ENCODE data around the gene STK17A. TPM values are rescaled to one million over a fixed set of nuclear protein-coding genes. Genes with fewer than 3 reads are reported as not detected.
"Not testable (repeated sequence)": the region's sequence is repeated elsewhere in the genome, so short reads cannot be mapped to it uniquely, and the experiment has no call there.

The STK17A gene
- total RNA-seq, 2 donors from 2014 or later = 12.2 to 18.0 TPM

DNA sequence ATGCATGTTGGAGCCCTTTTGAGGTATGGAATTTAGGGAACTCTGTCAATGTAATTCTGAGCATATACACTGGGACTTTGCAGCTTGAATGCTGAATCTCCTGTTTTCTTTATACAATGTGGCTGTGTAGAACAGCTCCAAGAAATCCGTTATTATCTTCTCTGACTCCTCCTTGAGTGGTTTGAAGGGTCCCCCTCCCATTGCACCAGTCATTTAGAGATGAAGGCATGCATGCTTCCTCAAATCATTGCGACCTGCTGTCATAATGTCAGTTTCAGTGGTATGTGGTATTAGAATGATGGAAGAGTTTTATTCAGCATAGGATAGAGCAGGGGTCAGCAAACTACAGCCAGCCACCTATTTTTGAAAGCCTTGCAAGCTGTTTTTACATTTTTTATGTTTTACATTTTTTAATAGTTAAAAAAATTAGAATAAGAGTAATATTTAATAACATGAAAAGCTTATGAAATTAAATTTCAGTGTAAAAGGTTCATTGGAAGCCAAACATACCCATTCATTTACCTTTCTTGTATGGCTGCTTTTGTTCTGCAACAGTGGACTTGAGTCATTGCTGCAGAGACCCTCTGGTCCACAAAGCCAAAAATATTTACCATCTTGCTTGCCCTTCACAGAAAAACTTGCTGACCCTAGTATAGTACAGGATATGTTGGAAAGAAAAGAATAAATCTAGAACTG, 8.1 kb downstream of the STK17A start:
- DNase-seq (no peak), ATAC-seq (no peak)
- intact Hi-C loops (cut with DNase I) = no loop called here

DNA sequence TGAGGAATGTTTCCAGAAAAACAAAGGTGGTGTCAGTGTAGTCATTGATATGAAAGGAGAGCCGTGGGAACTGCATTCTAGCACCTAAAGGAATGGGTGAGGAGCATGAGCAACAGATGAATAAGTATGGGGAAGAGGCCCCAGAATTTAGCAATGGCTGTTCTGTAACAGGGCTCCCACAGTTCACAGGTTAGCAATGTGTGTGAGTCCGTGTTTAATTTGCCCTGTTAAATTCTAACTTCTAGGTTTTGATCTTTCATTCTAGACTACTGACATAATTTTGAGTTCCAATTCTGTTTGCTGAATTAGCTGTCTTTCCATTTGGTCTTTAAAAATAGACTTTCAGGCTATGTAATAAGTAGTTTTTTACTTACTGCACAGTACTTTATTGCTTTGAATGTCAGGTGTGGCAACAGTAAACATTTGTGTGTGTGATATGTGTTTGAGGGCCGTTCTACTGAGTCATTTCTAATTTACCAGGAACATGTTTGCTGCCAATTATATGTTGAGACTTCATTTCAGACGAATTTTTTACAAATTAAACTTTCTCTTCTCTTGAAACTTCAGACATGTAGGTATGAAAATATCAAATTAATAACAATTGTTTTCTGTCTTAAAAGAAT, 8.8 kb downstream of the STK17A start:
- intact Hi-C loops (cut with DNase I) = no loop called here
- DNase-seq (no peak), ATAC-seq (no peak)

DNA sequence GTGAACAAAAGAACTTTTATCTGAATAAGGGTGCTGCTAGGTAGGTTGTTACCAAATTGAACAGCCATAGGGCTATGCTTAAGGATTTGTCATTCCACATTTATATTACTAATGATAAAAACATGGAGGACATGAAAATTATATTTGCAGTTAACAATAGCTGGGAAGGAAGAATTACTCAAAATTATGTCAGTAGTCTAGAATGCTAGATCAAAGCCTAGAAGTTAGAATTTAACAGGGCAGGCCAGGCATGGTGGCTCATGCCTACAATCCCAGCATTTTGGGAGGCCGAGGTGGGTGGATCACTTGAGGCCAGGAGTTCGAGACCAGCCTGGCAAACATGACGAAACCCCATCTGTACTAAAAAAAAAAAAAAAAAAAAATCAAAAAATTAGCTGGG, 9.4 kb downstream of the STK17A start:
- no peak for ATAC-seq
- no peak for DNase-seq
- intact Hi-C loops (cut with DNase I) = no loop called here

DNA sequence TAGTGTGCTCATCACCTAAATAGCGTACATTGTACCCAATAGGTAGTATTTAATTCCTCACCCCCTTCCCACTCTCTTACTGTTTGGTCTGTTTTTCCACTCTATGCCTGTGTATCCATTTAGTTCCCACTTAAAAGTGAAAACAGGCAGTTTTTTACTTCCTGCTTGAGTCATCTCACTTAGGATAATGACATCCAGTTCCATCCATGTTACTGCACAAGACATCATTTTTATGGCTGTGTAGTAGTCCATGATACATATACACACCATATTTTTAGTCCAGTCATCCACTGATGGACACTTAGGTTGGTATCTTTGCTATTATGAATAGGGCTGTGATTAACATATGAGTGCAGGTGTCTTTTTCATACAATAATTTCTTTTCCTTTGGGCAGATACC, 10.1 kb downstream of the STK17A start:
- ATAC-seq (no peak), DNase-seq (no peak)
- intact Hi-C loops (cut with DNase I) = no loop called here

DNA sequence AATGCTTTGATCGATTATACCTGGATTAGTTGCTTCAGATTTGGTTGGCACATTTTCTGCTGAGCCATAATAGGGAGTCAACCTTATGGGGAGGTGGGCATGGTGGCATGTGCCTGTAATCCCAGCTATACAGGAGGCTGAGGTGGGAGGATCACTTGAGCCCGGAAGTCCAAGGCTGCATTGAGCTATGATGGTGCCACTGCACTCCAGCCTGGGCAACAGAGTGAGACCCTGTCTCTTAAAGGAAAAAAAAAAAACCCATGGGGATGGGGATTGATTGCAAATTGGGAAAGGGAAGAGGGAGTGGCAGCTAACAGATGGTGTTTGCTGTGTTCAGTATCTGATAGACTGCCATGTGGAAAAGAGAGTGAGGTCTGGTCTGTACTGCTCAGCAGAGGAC, 11.1 kb downstream of the STK17A start:
- ATAC-seq (no peak), DNase-seq (no peak)
- intact Hi-C loops (cut with DNase I) = no loop called here

DNA sequence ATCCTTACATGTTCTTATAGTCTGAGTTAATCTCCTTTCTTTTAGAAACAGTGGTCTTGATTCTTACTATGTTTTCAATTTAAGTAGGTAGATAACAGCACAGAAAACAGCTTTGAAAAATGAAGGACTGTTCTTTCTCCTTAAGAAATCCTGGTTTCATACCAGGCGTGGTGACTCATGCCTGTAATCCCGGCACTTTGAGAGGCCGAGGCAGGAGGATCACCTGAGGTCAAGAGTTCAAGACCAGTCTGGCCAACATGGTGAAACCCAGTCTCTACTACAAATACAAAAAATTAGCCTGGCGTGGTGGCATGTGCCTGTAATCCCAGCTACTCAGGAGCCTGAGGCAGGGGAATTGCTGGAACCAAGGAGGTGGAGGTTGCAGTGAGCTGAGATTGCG, 13.5 kb downstream of the STK17A start:
- DNase-seq; intact Hi-C loops (cut with DNase I); ATAC-seq: not testable (repeated sequence)

DNA sequence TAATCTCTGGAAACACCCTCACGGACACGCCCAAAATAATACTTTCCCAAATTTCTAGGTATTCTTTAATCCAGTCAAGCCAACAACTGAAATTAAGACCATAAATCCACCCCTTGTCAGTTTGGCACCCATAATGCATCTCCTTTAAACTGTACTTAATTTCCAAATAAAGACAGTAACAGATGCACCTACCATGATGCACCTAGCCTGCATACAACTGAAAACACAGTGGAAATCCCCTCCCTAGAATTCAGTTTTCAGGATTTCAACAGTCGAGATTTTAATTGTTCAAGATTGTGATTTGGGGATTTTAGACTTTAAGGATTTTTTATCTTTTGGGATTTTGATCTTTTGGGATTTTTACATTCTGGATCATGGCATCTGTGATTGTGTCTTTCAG, 17.1 kb downstream of the STK17A start:
- DNase-seq = no peak
- intact Hi-C loops (cut with DNase I) = no loop called here
- ATAC-seq = no peak

DNA sequence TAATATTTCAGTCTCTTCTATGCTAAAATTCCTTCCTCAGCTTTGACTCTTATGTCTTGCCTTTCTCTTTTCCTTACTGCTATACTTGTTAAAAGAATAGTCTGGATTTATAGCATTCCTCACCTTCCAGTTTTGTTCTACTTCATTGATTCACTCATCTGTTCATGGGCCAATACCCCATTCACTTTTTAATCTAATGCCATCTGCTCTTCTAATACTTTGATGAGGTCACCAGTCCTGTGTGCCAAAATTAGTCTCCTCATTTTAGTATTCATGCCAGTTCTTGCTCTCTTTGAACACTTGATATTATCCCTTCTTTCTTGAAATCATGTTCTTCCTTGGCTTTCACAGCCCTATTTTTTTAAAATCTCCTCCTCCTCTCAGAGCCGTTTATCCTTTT, 19.3 kb downstream of the STK17A start:
- intact Hi-C loops (cut with DNase I) = no loop called here
- DNase-seq (no peak), ATAC-seq (no peak)

DNA sequence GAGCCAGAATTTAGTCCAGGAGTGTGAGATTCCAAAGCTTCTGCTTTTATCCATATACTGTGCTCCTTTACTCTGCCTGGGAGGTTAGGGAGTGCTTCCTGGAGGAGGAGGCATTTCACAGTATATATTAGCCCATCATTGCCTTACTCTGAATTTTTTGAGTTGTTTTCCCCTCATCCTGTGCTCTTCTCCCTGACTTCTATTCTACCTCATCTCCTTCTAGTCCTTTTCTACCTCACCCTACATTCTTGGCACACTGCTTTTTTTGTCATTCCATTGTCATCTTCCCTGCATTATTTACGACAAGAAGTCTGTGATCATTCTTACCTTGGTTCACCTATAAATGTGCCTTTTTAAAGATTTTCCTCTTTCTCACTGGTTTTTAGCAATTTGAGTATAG, 21.3 kb downstream of the STK17A start:
- DNase-seq (no peak), ATAC-seq (no peak)
- intact Hi-C loops (cut with DNase I) = no loop called here

DNA sequence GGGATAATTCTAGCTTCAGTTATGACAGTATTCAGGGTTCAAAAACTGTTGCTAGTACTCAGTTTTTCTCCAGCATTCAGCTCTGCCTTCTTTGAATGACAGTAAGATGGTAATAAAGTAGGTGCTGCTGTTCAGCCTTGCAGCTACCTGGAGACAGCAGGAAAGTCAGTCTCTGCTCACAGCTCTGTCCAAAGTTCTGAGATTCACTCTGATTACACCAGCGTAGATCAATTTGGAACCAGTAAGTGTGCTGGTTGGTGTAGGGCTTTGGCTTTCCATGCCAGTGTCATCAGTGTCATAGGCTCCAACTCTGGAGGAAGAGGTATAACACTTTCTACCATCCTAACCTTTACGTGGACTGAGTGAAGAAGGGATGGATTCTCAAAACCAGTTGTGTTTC, 26.2 kb downstream of the STK17A start:
- intact Hi-C loops (cut with DNase I) = no loop called here
- no peak for ATAC-seq

DNA sequence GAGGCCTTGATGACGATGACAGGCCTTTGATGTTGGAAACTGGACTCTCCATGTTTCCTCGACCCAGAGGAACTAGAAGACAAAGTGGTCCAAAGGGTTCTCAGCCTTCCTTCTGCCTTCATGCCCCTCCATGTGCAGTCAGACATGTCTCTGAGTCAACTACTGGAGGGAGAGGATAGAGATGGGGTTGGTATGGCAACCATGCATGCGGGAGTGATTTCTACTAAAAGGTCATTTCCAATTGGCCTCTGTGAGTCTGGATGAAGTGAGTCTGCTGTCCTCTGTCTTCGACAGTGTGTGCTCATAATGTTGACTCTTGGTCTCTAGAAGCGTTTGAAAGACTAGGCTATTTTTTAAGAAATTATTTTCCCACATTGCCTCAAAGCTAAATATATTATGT, 29.2 kb downstream of the STK17A start:
- intact Hi-C loops (cut with DNase I) = no loop called here
- no peak for DNase-seq
- peak in 1 of 2 donors; percentile 43 for ATAC-seq

More for the DNA sequence above, 26.2 kb downstream of the STK17A start:
- no peak for DNase-seq

DNA sequence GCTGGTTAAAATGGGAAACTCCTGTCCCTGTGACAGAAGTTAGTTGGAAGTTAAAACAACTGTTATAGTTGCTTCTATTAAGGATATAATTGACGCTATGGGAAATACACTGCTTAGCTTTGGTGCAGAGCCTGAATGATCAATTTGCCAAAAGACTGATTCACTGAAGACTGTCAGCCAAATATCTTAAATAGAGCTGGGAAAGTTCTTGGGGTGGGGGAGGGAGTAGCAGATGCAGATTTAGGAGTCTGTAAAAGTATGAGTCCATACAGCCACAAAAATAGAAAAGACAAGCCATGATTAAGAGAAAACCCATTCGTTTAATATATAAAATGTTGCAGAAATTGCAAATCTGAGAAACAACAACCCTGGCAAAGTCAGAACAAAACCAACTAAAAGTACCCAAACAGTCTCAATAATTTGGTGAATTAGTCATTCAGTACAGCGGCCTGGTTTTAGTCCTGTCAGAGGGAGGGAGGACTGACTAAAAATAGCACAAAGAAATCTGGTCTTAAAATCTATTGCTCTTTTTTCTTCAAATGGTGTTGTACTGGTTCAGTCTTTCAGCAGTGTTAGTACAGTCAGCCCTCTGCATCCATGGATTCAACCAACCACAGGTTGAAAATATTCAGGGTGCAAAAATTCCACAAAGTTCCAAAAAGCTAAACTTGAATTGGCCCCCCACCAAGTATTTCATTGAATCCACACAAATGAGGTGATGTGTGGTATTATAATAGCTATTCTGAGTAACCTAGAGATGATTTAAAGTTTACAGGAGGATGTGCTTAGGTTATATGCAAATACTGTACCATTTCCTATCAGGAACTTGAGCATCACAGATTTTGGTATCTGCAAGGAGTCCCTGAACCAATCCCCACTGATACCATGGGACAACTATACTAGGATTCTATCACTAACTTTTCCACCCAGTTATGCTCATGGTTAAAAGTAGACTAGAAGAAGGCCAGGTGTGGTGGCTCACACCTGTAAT, 30.0 kb downstream of the STK17A start:
- intact Hi-C loops (cut with DNase I) = no loop called here
- DNase-seq (no peak), ATAC-seq (peak; percentile 34 to 76)

DNA sequence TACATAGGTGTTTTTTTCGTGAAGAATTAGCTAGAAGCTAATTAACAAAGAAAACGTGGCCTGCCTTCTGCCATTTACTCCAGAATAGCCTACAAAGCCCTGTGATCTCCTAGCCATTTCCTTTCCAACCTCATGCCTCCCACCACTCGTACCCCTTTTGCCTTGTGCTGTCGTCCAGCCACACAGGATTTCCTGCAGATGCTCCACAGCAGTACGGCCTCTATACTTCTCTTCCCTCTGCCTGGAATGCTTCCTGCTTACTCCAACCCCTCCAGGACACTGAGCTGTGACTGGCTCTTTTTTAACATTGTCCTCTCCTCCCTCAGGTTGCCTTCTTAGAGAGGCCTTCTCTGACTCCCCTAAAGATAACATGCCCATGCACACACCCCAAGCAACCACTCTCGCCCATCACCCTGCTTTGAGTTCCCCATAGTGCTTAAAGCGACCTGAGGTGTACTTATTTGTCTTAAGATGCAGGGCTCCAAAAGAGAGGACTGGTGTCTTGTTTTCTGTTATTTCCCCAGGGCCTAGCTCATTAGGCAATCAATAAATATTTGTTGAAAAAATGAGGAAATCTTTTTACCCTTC, 32.7 kb downstream of the STK17A start:
- ATAC-seq (no peak), DNase-seq (no peak)
- intact Hi-C loops (cut with DNase I) = no loop called here

DNA sequence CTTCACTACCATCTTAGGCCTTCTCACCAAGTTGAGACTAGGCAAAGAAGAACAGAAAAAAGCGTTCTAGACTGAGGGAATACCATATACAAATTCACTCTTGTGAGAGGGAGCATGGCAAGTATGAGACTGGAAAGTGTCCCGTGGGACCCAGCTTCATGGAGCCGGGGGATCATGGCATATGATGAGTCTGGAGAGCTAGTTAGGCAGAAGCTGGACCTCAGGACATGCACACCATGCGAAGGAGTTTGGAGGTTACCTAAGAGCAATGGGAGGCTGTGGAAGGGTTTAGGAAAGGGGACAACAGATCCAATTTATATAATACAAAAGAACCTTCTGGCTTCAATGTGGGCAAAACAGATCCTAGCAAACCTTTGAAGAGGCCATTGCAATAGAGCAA, 34.1 kb downstream of the STK17A start:
- intact Hi-C loops (cut with DNase I) = no loop called here
- DNase-seq (no peak), ATAC-seq (no peak)

DNA sequence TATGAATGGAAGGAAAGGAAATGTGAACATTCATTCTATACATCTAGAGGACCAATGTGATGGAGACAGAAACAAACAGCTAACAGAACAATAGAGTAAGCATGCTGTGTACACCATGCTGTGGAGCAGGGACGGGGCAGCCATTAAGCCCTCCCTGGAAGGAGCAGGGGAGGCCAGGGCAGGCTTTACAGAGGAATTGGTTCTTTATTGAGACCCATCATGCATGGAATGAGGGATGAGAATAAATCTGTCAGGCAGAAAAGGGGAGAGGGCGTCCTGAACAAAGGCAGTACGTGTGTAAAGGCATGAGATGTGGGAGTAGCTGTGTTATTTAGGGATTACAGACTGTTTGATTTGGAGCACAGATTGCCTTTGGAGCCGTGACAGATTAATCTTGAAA, 35.2 kb downstream of the STK17A start:
- intact Hi-C loops (cut with DNase I) = no loop called here
- no peak for ATAC-seq
- DNase-seq = no peak

DNA sequence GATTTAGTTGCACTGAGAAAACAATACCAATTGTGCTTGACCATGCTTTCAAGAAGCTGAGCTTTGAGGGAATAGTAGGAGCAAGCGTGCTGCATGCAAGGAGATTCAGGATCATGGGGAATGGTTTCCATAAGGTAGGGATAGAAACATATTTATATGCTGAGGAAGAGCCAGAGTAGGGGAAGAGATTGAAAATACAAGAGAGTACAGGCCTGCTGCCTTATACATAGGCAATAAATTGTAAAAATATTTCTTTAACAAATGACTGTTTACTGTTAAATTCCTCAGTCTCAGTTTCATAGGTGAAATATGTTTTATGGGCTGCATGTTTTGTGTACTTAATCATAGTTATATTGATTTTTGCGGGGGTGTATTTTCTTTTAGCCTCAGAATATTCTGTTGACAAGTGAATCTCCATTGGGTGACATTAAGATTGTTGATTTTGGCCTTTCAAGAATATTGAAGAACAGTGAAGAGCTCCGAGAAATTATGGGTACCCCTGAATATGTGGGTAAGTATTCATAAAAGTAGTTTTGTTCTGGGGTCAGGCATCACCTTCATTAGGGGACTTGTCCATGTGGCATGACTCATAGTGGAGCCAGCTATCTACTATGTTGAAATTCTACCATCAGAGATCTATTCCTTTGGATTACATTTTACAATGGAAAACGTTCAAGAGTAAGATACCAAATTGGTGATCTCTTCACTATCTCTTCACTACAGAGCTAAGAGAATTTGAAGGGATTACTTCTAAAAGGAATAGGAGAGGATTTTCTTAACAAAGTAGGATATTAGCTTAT, 36.5 kb downstream of the STK17A start:
- intact Hi-C loops (cut with DNase I) = loop anchor here in 1 of 2 donors (10.0 kb wide), 1 partner anchor 75 kb away; no protein-coding TSS in a partner anchor
- ATAC-seq (no peak), DNase-seq (no peak)

DNA sequence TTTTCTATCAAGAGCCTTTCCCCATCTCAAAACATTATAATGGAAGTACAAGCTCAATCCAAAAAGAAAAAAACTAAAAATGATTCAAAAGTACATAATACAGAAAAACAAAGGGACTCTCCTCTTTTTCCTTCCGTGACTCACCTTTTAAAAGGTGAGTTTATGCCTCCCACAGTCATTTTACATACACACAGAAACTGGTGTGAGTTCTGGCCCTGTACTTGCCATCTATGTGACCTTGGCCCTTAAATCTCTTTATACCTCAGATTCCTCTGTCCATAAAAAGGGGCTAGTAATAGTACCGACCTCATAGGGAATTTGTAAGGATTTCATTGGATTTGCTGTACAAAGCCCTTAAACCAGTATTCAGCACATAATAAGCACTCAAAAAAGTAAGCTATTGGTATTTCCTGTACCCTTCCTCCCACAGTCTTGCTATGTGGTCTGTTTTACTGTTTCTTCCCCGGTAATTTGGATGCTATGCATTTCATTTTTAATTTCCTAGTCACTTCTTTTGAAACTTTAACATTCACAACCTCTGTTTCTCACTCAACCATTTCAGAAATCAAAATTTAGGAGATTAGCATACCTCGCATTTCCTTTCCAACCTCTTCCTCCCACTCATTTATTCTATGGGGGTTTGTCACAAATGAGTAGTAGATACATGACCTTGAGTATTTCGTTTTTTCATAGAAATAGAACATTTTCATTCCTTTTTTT, 39.0 kb downstream of the STK17A start:
- DNase-seq (no peak), ATAC-seq (no peak)
- intact Hi-C loops (cut with DNase I) = loop anchor here in 1 of 2 donors (10.0 kb wide), 1 partner anchor 73 kb away; no protein-coding TSS in a partner anchor

DNA sequence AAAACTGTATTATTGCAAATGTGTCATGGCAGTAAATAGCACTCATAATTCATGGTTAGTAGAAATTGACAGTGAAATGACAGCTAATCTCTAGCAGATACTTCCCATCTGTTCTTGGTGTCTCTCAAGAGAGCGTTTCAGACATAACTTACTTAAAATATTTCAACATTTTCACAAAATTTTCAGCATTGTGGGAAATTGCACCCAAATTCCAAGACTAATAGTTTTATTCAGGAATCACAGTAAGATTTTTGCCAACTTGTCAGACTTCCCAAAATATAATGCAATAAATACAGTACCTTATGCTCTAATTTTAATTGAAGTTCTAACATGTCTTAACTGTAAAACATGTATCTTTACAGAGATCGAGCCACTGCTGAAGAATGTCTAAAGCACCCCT, 41.2 kb downstream of the STK17A start:
- intact Hi-C loops (cut with DNase I) = loop anchor here in 1 of 2 donors (10.0 kb wide), 1 partner anchor 71 kb away; no protein-coding TSS in a partner anchor

More for the DNA sequence above, 41.2 kb downstream of the STK17A start:
- DNase-seq = no peak
- ATAC-seq = no peak
